22Rv1 (cell line): ENCODE measurements around the gene ARHGAP18.

ENCODE experiments used
- CTCF ChIP-seq: fragments of 450-650 bp; IDR thresholded peaks from 2 replicates; pipeline ENCODE4 v1.5.1; 2017; ENCODE audit warnings: mild to moderate bottlenecking
- ZFX ChIP-seq: fragments of 450-650 bp; IDR thresholded peaks from 2 replicates; pipeline ENCODE4 v1.6.1; 2017; ENCODE audit warnings: antibody characterized with exemption, borderline replicate concordance

GRCh38 chr6:129619579-129620233, 90.3 kb downstream of the ARHGAP18 start:
- TF ChIP-seq CTCF, result no peak
- TF ChIP-seq ZFX, result no peak
